Neutrophil (primary cell): ENCODE data around the gene KNDC1.

Experiments used
- H3K27ac ChIP-seq: fragments of 200-600 bp; sonication (generic); 2 replicates; pipeline ENCODE4 v1.5.1; 2016; ENCODE audit warnings: mild to moderate bottlenecking, moderate library complexity
- H3K27me3 ChIP-seq: fragments of 200-600 bp; sonication (generic); 2 replicates; pipeline ENCODE4 v1.6.0; 2016; ENCODE audit warnings: mild to moderate bottlenecking
- H3K36me3 ChIP-seq: fragments of 200-600 bp; sonication (generic); 2 replicates; pipeline ENCODE4 v1.5.1; 2017
- H3K4me1 ChIP-seq, 2 experiments: fragments of 200-600 bp in 1 of 2; sonication (generic) in 1 of 2; 1 replicate in 1 of 2; 2 replicates in 1 of 2; pipeline versions ENCODE4 v1.5.1 to v1.6.1; 2013 to 2016; ENCODE audit warnings: low read depth in 1 of 2, low read length in 1 of 2, mild to moderate bottlenecking in 1 of 2, moderate library complexity in 1 of 2; ENCODE audit not compliant: control insufficient read depth in 1 of 2, insufficient read depth in 1 of 2
- H3K4me3 ChIP-seq, 2 experiments: fragments of 200-600 bp in 1 of 2; sonication (generic) in 1 of 2; 1 replicate in 1 of 2; 2 replicates in 1 of 2; pipeline ENCODE4 v1.5.1; 2013 to 2016; ENCODE audit warnings: low read depth in 1 of 2, low read length in 1 of 2, mild to moderate bottlenecking in 1 of 2, moderate library complexity in 1 of 2
- H3K9me3 ChIP-seq: fragments of 200-600 bp; sonication (generic); 2 replicates; pipeline ENCODE4 v1.5.1; 2016
- TF ChIP-seq, protein P1 (sequence below): fragments of 200-600 bp; sonication (generic); IDR thresholded peaks from 2 replicates; pipeline ENCODE4 v1.5.1; 2016; ENCODE audit warnings: antibody characterized with exemption

KNDC1 gene

DNA sequence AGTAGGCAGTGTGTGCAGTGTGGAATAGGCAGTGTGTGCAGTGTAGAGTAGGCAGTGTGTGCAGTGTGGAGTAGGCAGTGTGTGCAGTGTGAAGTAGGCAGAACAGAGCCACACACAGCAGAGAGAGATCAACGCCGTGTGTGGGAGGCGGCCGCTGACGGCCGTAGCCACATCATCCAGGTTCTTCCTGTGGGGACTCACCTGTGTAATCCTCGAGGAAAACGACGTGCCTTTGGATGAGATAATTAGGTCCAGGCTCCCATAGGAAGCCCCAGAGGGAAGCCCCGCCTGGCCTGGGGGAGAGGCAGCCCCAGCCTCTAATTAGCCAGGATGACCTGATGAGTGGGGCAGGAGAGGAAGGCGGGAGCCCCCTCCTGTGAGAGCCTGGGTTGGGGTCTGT is 25.4 kb downstream of the KNDC1 start:
- H3K9me3 ChIP-seq, result no peaks in the 10 kb centered on the region
- H3K27ac ChIP-seq, result no peak overlapping the region
- no peaks in the 10 kb centered on the region for H3K36me3 ChIP-seq
- TF ChIP-seq, protein P1, sequence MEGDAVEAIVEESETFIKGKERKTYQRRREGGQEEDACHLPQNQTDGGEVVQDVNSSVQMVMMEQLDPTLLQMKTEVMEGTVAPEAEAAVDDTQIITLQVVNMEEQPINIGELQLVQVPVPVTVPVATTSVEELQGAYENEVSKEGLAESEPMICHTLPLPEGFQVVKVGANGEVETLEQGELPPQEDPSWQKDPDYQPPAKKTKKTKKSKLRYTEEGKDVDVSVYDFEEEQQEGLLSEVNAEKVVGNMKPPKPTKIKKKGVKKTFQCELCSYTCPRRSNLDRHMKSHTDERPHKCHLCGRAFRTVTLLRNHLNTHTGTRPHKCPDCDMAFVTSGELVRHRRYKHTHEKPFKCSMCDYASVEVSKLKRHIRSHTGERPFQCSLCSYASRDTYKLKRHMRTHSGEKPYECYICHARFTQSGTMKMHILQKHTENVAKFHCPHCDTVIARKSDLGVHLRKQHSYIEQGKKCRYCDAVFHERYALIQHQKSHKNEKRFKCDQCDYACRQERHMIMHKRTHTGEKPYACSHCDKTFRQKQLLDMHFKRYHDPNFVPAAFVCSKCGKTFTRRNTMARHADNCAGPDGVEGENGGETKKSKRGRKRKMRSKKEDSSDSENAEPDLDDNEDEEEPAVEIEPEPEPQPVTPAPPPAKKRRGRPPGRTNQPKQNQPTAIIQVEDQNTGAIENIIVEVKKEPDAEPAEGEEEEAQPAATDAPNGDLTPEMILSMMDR, result no peak
- H3K4me3 ChIP-seq, result no peak overlapping the region
- H3K4me1 ChIP-seq, result no peaks in the 10 kb centered on the region
- no peaks in the 10 kb centered on the region for H3K27me3 ChIP-seq

GRCh38 chr10:133185916-133186315 is 25.9 kb downstream of the KNDC1 start:
- Histone ChIP-seq H3K4me1 (no peaks in the 10 kb centered on the region), H3K27ac (no peak overlapping the region), H3K4me3 (no peak overlapping the region), H3K9me3 (no peaks in the 10 kb centered on the region), H3K27me3 (no peaks in the 10 kb centered on the region), H3K36me3 (no peaks in the 10 kb centered on the region)
- TF ChIP-seq, protein P1, result no peak

GRCh38 chr10:133186416-133187090 is 26.5 kb downstream of the KNDC1 start:
- Histone ChIP-seq H3K36me3 (no peaks in the 10 kb centered on the region), H3K4me3 (no peak overlapping the region), H3K27ac (no peak overlapping the region), H3K27me3 (no peaks in the 10 kb centered on the region), H3K9me3 (no peaks in the 10 kb centered on the region), H3K4me1 (no peaks in the 10 kb centered on the region)
- TF ChIP-seq, protein P1, result no peak

GRCh38 chr10:133187091-133187905 is 27.3 kb downstream of the KNDC1 start:
- H3K4me1 ChIP-seq, result no peaks in the 10 kb centered on the region
- no peaks in the 10 kb centered on the region for H3K36me3 ChIP-seq
- H3K4me3 ChIP-seq, result no peak overlapping the region
- no peaks in the 10 kb centered on the region for H3K9me3 ChIP-seq
- no peak overlapping the region for H3K27ac ChIP-seq
- no peaks in the 10 kb centered on the region for H3K27me3 ChIP-seq
- TF ChIP-seq, protein P1, result no peak

GRCh38 chr10:133187906-133188681 is 28.1 kb downstream of the KNDC1 start:
- Histone ChIP-seq H3K27ac (no peak overlapping the region), H3K27me3 (no peaks in the 10 kb centered on the region), H3K4me3 (no peak overlapping the region), H3K36me3 (no peaks in the 10 kb centered on the region), H3K4me1 (no peaks in the 10 kb centered on the region), H3K9me3 (no peaks in the 10 kb centered on the region)
- TF ChIP-seq, protein P1, result no peak
